HTR-8/SVneo (cell line): Measurements from ENCODE around the gene GALNTL6.

Experiments used
- DNase-seq: peaks from one replicate; pipeline ENCODE4 v3.0.0; 2011; ENCODE audit warnings: low spot score, mixed read lengths; ENCODE audit not compliant: insufficient read length
- FAIRE-seq: peaks from 2 replicates; lab custom pipeline; 2011; peaks lifted over from hg19 to GRCh38; lab: Jason Lieb, UNC

Gene GALNTL6

DNA sequence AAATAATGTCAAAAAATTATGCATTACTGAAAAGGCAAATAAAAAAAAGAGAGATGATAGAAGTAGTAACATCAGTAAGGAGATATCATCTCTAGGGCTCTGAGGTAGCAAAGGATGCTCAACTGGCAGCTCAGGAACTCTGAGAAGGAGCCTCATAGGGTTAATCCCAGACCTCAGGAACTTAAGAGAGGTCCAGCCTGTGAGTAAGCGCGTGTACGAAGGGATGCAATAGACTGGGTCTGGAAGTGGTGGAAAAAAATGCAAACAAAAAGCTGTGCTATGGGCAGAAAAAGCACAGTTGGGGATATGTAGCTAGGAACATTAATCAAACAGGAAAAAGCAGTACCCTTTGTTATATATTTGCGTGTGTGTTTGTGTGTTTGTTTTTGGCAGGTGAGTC is 282.0 kb downstream of the GALNTL6 start:
- FAIRE-seq (no peak), DNase-seq (no peak)

DNA sequence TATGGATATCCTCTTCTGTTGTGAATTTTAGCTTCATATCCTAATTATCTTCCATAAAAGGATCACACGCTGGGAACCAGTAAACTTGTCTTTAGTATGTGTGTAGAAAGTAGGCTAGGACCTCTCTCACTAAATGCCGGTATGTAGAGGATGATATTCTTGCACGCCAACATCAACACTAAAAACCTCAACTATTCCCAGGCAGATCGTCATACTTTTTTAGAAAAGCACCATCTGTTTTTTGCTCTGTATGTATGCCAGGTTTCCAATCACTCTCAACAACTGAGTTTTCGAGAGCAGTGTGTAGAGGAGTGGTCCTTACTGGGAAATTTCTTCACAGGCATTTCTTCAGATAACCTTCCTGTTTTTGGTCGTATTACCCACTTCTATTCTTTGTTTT is 283.6 kb downstream of the GALNTL6 start:
- DNase-seq, result no peak

DNA sequence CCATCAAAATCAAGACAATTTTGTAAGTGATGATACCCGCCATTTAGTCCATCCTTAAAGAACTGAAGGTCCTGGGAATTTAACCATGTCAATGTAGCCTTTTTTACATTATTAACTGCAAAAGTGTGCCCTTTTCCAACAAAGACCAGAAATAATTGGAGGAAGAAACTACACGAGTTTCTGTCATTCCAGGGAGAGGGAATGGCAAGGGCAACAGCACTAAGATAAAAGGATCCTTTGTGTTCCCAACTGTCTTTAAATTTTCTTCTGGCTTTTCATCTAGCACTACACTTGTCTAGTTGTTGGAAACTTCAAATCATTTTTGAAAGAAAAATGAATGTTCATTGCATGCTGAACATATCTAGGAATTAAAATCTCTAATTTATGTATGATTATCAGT is 286.2 kb downstream of the GALNTL6 start:
- FAIRE-seq (no peak), DNase-seq (no peak)

More for the DNA sequence above, 283.6 kb downstream of the GALNTL6 start:
- FAIRE-seq, result no peak

DNA sequence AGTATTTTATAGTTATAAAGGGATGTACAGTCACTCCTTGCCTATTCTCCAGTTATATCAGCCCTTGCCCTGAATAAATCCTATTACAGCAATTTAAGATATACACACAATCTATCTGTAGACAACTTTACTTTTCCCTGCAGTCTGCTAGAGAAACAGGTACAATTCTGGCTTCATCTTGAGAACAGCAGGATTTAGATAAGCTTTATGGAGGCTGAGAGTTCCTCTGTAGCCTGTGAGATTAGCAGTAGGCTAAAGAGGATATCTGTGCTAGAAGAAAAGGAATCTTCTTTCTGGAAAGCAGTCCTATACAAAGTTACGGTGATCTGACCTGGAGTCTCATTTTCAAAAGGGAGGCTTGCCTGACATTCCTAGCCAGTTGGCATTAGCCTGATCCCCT is 290.3 kb downstream of the GALNTL6 start:
- FAIRE-seq (no peak), DNase-seq (no peak)

DNA sequence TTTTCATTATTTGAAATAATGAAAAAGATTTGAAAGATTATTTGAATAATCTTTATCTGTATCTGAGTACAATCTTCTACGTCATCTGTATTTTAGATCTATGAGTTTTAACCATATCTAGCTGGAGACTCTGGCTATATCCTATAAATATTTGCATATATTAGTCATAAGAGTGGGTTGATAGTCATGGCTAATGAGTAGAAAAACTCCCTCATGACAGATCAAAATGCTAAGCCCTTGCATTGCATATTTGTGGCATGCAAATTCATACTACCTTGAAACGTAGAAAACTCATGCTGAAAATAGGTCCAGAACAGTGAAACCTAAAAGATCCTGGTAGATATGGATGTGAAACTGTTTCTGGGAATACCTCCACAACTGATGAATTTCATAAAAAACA is 291.3 kb downstream of the GALNTL6 start:
- DNase-seq (no peak), FAIRE-seq (no peak)

DNA sequence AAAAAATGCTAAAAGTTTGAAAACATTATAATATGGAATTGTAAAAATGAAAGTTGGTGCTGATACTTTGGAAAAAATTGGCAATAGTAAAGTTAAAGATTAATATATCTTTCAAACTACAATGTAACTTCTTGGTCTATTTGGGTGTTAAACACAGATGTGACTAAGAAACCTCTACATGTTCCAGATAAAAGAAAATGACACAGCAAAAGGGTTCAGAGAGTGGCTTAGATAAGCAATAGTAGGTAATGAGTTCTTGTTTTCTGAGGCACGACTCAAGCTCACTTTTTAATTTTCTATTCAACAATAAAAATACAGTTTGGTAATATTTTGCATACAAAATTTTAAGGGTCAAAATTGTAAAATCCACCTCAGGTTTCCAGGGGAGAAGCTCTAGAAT is 292.7 kb downstream of the GALNTL6 start:
- no peak for FAIRE-seq

DNA sequence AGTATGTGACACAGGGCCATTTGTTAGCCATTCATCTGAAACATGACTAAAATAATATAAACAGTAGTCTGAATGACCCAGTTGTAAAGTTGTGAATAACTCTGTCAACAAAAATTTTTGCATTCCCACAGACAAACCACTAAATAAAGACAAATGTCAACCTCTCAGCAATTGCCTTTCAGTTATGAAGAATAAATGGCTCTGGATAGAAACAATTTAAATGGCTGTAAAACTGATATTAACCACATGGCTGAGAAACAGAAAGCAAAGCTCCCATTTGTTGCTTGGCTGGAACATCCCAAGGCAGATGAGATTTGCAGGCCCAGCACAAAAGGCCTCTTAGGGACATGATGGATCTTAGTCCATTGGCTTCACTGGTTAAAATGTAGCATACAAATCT is 296.3 kb downstream of the GALNTL6 start:
- DNase-seq (no peak), FAIRE-seq (no peak)

More for the DNA sequence above, 292.7 kb downstream of the GALNTL6 start:
- no peak for DNase-seq

DNA sequence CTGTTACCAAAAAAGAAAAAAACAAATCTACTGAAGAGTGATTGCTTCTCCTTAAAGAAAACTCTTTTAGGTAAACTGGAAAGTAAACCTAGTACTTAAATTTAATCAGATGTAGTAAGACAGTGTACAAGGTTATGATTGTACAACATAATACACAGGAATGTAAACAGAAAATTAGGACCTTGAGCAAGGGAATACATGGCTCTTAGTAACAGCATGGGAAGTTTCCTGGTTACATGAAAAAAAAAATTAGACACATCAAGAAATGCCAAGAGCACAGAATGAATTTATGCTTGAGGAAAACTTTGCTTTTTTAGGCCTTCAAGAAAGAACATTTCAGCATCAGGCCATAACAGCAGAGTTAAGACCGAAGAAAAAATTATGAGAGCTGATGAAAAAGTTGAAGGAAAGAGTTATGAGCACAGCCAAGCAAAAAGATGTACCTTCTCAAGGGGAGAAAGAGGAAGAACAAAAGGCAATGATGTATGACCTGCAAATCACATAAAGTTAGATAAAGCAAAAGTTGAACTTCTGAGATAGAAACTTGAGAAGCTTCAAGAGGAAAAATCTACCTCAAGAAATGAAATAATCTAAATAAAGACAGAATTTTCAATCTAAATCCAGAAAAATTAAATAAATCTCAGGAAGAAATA is 311.6 kb downstream of the GALNTL6 start:
- FAIRE-seq, result no peak
- DNase-seq, result no peak

DNA sequence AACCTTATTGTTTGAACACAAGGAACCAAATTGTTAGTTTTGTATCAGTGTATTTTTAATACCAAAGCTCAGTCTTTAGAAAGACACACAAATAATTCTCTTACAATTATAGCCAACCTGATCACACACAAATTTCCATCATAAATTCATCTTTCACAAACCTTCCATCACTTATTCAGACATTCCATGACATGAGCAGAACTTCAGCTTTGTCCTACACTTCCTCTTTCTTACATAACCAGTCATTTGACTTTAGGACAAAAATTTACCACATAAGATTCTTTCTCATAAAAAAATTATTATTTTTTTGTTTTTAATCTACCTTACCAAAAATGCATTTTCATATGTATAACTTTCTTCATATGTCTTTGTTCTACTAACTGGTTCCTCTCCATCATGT is 312.2 kb downstream of the GALNTL6 start:
- FAIRE-seq, result no peak
- DNase-seq, result no peak

DNA sequence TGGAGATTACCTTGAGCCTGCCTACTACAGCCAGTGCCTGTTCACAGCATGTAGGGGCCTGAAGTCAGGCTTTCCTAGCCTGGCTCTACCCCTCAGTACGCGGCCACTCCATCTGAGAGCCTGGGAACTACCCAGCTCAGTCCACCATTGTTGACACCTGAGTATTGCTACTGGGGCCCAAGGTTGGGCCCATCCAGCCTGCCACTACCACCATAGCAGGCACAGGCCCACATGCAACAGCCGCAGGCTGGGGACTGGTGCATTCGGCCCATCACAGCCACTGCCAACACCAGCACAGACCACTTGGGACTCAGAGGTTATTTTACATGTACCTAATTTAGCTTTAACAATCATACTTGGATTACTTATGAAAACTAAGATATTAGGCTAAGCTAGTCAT is 314.0 kb downstream of the GALNTL6 start:
- FAIRE-seq (no peak), DNase-seq (no peak)

DNA sequence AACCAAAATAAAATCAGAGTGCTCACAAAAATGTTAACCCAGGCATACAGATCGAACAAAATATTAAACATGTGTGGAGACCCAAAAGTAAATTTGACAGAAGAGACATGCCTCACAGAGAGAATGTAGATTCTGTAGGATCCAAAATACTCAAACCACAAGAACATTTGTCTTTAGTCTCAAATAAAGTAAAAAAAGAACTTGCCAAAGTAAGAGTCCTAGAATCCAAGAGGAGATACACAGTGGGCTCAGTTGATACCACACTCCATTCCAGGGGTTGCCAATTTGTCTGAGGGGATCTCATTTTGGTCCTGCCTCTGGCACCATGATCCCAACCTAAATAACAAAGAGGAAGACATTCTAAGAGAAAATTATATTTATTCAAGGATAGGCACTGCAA is 316.4 kb downstream of the GALNTL6 start:
- FAIRE-seq (no peak), DNase-seq (no peak)

DNA sequence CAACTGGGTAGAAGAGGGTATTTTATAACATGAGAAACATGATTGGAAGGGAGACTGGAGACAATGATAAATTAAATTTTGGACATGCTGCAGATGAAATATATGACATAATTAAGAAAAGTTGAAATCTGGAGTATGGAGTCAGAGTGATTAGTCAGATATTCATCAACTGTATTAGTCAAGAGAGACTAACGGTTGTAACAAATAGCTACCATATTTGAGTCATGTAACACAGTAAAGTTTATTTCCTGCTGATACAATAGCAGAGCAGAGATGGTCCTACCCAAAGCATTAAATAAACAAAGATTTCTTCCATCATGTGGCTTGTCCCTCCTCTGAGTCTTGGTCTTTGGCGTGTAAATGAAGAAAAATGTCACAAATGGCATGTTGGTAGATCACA is 321.3 kb downstream of the GALNTL6 start:
- DNase-seq (no peak), FAIRE-seq (no peak)

DNA sequence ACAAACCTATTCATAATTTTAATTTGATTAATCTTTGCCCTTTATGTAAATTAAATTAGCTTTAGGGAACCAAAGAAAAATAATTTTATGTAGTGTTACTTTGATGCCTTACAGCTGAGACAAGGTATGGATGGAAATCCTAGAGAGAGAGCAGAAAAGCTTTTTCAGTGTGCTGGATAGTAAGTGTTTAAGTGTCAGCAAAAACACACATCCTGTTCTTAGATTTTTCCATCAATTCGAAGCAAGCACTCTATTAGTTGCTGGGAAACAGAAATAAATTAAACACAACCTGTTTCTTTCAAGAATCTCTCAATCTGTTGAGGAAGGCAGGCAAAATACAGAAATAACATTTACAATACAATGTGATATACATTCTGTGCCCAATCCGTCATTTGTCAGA is 327.8 kb downstream of the GALNTL6 start:
- DNase-seq (no peak), FAIRE-seq (no peak)

DNA sequence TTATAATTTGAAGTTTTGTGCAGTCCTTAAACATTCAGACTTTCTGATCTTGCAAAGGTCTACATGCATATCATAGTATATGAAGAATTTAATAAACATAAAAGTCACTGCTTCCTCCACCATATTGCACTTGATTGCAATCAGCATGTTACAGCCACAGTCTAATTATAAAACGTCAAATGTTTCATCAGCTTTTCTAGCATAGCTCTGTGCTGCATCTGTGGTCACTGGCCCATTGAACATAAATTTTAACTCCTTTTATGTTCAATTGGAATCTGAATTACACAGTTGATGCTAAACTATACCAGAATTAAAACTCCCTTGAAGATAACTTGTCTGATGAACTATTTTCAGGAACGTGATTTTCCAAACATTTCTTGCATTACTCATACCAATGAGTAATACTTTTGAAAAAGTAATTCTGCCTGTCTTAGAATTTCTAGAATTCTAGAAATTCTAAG is 329.1 kb downstream of the GALNTL6 start:
- peak; percentile 32 for DNase-seq
- no peak for FAIRE-seq

DNA sequence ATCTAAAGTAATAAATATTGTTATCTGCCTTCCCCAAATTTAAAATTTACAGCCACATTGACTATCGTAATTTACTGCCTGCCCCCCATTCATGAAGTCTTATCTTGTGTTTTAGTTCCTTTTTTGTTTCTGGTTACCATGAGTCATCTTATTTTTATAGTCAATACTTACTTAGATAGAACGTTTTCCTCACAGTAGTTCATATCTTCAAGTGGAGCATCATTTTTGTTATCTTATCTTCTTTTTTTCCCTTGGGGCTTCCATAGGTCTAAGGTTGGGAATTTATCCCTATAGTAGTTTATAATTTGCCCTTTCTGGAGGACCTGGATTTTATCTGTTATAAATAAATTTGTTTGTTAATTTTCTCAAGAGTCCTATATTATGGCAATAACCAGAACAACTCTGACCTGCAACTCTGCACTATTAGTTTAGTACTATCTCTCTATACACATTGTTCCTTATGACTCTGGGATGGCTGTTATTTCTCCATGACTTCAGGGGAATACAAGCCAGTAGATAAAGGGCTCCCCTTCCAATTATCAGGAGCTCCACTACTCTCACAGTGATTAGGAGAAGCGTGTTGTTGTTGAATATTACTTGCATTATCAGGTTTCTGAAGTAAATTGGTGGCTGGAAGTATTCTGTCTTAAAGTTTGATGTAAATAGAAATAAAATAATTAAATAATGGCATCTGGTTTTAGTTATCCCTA is 330.6 kb downstream of the GALNTL6 start:
- DNase-seq (no peak), FAIRE-seq (no peak)

DNA sequence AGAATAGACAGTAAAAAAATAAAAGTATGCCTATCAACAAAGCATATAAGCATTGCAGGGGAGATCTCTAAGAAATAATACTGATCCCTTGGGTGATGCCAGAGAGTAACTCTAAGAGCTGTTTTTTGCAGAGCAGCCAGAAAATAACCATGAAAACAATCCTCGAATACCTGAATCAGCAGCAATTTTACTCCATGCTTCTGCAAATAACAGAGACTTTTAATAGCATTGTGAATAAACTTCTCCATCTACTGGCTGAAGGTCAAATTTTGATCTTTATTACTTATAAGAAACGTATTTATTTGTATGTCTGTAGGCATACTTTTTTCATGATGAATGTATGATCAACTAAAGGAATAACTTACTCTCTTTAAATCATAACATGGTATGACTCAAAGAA is 334.5 kb downstream of the GALNTL6 start:
- DNase-seq, result no peak
- no peak for FAIRE-seq

DNA sequence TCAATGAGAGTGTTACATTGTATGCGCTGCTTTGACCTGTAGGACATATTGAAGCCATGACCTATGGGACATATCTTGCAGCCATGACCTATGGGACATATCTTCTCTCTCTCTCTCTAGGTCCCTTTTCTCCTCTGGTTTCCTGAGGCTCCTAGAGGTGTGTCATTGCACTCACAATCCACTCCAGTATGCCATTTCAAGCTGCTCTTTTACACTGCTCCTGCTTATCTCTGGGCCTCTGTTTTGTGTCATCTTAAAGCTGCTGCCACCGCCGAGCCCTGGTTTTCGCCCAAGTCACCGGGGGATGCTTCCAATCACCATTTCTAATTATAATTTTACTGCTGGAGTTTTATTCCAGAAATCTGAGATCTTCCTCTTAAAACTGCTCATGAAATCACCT is 336.1 kb downstream of the GALNTL6 start:
- no peak for DNase-seq
- no peak for FAIRE-seq

DNA sequence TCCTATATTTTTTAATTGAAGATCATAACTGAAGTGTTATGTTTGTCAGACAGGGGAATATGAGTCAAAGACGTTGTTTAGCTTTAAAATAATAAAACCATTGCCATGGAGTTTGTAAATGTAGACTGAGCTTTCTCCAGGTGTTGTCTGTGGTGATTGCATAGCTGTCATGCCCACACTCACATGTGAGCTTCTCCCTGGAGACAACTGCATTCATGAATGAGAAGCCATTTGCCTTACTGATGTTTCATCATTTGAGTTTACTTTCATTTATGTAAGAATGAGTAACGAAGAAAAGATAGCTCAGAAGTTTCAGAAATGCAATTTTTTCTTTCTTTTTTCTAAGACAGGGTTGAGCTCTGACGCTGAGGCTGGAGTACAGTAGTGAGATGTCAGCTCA is 339.1 kb downstream of the GALNTL6 start:
- no peak for DNase-seq

DNA sequence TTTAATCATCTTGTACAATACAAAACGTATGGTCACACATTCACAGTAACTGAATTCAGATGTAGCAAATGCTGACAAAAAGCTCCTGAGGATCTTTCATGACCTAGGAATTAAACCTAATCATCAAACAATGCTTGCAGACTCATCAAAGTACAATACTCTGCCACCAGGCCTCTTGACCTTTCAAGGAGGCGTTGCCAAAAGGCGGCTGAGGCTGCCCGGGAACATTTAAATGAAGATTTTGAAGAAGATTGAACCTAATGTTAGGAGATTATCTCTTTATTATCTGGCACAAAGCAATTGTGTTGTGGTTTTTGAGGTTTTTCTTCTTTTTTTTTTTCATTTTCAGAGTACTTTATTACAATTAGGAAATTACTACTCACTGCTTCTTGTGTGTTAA is 340.5 kb downstream of the GALNTL6 start:
- FAIRE-seq (no peak), DNase-seq (no peak)

More for the DNA sequence above, 339.1 kb downstream of the GALNTL6 start:
- FAIRE-seq, result no peak

DNA sequence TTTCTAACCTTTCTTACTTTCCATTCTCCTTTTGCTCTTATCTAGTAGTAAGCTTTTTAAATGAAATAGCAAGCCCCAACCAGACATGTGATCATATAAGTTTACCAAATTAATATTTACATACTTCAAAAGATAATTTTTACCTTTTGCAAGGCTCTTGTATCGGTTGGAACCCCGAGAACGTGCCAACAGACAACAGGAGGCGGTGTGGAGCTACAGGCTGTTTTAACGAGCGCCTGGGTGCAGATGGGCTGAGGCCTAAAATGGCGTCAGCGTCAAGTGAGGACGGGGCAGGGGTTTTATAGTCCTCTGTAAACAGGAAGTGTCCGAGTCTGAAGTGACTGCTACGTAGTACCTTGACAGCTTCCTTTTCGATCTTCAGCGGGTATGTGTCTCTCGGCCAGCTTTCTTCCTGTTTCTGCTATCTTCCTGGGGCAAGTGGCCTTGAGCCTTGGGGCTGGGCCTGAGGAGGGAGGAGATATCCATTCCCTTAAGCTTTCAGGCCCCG is 342.7 kb downstream of the GALNTL6 start:
- FAIRE-seq (no peak), DNase-seq (no peak)

DNA sequence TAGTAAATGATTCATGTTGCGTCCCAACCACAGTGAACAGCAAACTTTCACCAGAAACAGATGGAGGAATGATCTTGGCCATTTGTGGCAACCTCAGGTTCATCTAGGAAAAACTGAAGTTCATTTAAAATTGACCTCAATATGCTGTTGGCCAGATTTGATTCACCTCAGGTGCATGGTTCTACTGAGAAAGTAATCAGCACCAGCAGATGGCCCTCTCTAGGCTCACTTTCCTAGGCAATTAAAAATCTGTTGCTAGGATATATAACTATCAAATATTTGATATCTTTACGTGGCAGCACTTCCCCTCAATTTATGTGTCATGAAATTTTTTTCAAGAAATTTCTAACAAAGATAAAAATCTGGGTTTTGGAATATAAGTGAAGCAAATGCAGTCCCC is 344.7 kb downstream of the GALNTL6 start:
- DNase-seq (no peak), FAIRE-seq (no peak)

DNA sequence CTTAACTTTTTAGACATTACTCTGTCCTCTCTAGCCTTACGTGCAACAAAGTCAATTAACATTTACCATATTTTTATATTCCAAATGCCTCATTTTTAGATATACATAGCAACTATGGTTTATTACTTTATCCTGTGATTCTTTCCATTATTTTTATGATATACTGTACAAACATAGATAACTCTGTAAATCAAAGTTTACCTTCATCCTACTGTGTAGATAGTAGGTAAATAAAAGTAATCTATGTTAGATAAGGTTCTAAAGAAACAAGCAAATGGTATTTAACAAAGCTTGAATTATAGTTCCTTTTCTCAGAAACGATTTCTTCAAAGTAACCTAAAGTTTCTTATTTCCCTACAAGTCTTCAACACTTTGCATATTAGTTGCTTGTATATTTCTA is 350.0 kb downstream of the GALNTL6 start:
- no peak for FAIRE-seq

More for the DNA sequence above, 350.0 kb downstream of the GALNTL6 start:
- DNase-seq, result no peak
